Measurements from ENCODE around the gene CKAP4. TPM values are rescaled to one million over a fixed set of nuclear protein-coding genes. Genes with fewer than 3 reads are reported as not detected.

Gene CKAP4
- total and polyA plus RNA-seq, 2 of the 13 experiments (the other 11 are each of a cell fraction or from before 2014, with no cell fraction given) = 39.2 to 70.2 TPM

DNA sequence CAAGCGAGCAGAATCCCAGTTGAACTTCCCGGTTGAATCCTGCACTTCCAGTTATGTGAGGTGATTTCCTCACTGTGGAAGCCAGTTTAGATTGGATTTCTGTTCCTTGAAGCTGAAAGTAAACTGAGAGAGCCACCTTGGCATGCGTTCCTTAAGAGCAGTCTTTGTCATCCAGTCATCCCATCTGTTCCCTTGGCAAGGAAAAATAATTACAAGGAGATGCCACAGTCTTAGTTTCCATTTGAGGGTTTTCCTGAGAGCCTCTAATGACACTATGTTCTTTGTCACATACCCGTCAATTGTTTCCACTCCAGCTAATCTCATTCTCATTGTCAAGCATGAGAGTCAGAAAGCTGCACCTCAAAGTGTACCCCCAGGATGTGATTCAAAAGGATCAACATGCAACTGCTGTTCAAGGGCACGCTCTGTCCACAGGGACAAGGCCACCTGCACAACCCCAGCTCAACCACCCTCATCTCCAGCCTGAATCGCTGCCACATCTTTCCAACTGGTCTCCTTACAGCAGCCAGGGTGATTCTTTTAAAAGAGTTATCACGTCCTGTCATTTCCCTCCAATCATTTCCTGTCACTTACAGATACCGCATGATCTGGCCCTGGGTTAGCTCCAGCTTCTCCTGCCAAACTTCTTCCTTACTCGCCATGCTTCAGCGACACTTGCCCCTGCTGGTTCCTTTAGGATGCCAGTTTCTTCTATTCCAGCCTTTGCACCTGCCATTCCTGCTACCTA, 36.7 kb upstream of the CKAP4 start (continued):
- peak; percentile 88; the same call in 1 of the 2 replicates for TF ChIP-seq ZBTB20 (CRISPR knock-in tag; IDR thresholded peaks at IDR 0.05; ENCODE audit: borderline replicate concordance, low read depth)
- peak; percentile 57 for TF ChIP-seq CEBPG (CRISPR knock-in tag; IDR thresholded peaks at IDR 0.05)
- TF ChIP-seq ZFY (CRISPR knock-in tag; IDR thresholded peaks at IDR 0.05) = no peak
- peak; percentile 18; the same call in 1 of the 2 replicates for TF ChIP-seq STAG1 (CRISPR knock-in tag; IDR thresholded peaks at IDR 0.05)
- no peak for TF ChIP-seq NFE2 (CRISPR knock-in tag; IDR thresholded peaks at IDR 0.05)
- TF ChIP-seq, protein P1, sequence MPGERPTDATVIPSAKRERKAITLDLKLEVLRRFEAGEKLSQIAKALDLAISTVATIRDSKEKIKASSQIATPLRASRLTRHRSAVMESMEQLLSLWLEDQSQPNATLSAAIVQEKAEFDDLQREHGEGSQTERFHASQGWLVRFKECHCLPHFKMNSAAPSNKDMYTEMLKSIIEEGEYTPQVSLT (CRISPR knock-in tag; IDR thresholded peaks at IDR 0.05; ENCODE audit: borderline replicate concordance, low read depth) = no peak
- TF ChIP-seq ESRRA (CRISPR knock-in tag; IDR thresholded peaks at IDR 0.05; ENCODE audit: low read depth) = peak; percentile 83; the same call in 1 of the 2 replicates
- TF ChIP-seq DNMT1 (CRISPR knock-in tag; IDR thresholded peaks at IDR 0.05) = no peak
- no peak for TF ChIP-seq ZNF552 (CRISPR knock-in tag; IDR thresholded peaks at IDR 0.05; ENCODE audit: borderline replicate concordance)
- TF ChIP-seq ZBTB38 (CRISPR knock-in tag; IDR thresholded peaks at IDR 0.05) = peak; percentile 96
- TF ChIP-seq, protein P2, sequence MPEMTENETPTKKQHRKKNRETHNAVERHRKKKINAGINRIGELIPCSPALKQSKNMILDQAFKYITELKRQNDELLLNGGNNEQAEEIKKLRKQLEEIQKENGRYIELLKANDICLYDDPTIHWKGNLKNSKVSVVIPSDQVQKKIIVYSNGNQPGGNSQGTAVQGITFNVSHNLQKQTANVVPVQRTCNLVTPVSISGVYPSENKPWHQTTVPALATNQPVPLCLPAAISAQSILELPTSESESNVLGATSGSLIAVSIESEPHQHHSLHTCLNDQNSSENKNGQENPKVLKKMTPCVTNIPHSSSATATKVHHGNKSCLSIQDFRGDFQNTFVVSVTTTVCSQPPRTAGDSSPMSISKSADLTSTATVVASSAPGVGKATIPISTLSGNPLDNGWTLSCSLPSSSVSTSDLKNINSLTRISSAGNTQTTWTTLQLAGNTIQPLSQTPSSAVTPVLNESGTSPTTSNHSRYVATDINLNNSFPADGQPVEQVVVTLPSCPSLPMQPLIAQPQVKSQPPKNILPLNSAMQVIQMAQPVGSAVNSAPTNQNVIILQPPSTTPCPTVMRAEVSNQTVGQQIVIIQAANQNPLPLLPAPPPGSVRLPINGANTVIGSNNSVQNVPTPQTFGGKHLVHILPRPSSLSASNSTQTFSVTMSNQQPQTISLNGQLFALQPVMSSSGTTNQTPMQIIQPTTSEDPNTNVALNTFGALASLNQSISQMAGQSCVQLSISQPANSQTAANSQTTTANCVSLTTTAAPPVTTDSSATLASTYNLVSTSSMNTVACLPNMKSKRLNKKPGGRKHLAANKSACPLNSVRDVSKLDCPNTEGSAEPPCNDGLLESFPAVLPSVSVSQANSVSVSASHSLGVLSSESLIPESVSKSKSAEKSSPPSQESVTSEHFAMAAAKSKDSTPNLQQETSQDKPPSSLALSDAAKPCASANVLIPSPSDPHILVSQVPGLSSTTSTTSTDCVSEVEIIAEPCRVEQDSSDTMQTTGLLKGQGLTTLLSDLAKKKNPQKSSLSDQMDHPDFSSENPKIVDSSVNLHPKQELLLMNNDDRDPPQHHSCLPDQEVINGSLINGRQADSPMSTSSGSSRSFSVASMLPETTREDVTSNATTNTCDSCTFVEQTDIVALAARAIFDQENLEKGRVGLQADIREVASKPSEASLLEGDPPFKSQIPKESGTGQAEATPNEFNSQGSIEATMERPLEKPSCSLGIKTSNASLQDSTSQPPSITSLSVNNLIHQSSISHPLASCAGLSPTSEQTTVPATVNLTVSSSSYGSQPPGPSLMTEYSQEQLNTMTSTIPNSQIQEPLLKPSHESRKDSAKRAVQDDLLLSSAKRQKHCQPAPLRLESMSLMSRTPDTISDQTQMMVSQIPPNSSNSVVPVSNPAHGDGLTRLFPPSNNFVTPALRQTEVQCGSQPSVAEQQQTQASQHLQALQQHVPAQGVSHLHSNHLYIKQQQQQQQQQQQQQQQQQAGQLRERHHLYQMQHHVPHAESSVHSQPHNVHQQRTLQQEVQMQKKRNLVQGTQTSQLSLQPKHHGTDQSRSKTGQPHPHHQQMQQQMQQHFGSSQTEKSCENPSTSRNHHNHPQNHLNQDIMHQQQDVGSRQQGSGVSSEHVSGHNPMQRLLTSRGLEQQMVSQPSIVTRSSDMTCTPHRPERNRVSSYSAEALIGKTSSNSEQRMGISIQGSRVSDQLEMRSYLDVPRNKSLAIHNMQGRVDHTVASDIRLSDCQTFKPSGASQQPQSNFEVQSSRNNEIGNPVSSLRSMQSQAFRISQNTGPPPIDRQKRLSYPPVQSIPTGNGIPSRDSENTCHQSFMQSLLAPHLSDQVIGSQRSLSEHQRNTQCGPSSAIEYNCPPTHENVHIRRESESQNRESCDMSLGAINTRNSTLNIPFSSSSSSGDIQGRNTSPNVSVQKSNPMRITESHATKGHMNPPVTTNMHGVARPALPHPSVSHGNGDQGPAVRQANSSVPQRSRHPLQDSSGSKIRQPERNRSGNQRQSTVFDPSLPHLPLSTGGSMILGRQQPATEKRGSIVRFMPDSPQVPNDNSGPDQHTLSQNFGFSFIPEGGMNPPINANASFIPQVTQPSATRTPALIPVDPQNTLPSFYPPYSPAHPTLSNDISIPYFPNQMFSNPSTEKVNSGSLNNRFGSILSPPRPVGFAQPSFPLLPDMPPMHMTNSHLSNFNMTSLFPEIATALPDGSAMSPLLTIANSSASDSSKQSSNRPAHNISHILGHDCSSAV (CRISPR knock-in tag; IDR thresholded peaks at IDR 0.05; ENCODE audit: borderline replicate concordance) = no peak
- TF ChIP-seq, protein P3, sequence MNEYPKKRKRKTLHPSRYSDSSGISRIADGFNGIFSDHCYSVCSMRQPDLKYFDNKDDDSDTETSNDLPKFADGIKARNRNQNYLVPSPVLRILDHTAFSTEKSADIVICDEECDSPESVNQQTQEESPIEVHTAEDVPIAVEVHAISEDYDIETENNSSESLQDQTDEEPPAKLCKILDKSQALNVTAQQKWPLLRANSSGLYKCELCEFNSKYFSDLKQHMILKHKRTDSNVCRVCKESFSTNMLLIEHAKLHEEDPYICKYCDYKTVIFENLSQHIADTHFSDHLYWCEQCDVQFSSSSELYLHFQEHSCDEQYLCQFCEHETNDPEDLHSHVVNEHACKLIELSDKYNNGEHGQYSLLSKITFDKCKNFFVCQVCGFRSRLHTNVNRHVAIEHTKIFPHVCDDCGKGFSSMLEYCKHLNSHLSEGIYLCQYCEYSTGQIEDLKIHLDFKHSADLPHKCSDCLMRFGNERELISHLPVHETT (CRISPR knock-in tag; conservative IDR thresholded peaks at IDR 0.05) = no peak
- TF ChIP-seq RNF2 (conservative IDR thresholded peaks at IDR 0.05; ENCODE audit: low read depth) = no peak
- no peak for TF ChIP-seq RBM22 (optimal IDR thresholded peaks at IDR 0.05; ENCODE audit: low read length)
- no peak for TF ChIP-seq ZNF724P (CRISPR knock-in tag; IDR thresholded peaks at IDR 0.05; ENCODE audit: borderline replicate concordance)
- no peak for TF ChIP-seq ATM (IDR thresholded peaks at IDR 0.05; ENCODE audit: borderline replicate concordance)
- TF ChIP-seq ZNF772 (CRISPR knock-in tag; IDR thresholded peaks at IDR 0.05) = peak; percentile 74
- TF ChIP-seq TCF12 (IDR thresholded peaks at IDR 0.05) = no peak
- peak; percentile 75; the same call in 1 of the 2 replicates for TF ChIP-seq TCF12 (CRISPR knock-in tag; IDR thresholded peaks at IDR 0.05)
- TF ChIP-seq ELF1 (CRISPR knock-in tag; IDR thresholded peaks at IDR 0.05) = no peak
- TF ChIP-seq MBD4 (IDR thresholded peaks at IDR 0.05; ENCODE audit: borderline replicate concordance, low read length) = peak; percentile 53; the same call in 1 of the 2 replicates

All from HepG2 (cell line).